HUES6 (cell line): ENCODE measurements around the gene FAM3B.

Experiments used
- H3K27ac ChIP-seq: 2 replicates; pipeline ENCODE4 v1.7.0; 2013; ENCODE audit warnings: low read depth, mild to moderate bottlenecking, low read length, inconsistent platforms
- H3K27me3 ChIP-seq: 2 replicates; pipeline ENCODE4 v1.6.1; 2013; ENCODE audit warnings: low read length; ENCODE audit not compliant: control insufficient read depth, insufficient read depth
- H3K36me3 ChIP-seq: 2 replicates; pipeline ENCODE4 v1.6.1; 2013; ENCODE audit warnings: low read length; ENCODE audit not compliant: control insufficient read depth, insufficient read depth
- H3K4me1 ChIP-seq: 2 replicates; pipeline ENCODE4 v1.6.1; 2013; ENCODE audit warnings: low read length; ENCODE audit not compliant: control insufficient read depth, insufficient read depth
- H3K4me3 ChIP-seq: 2 replicates; pipeline ENCODE4 v1.5.1; 2013; ENCODE audit warnings: low read depth, low read length
- H3K9ac ChIP-seq: one replicate; pipeline ENCODE4 v1.6.1; 2013; ENCODE audit warnings: mild to moderate bottlenecking, low read length
- H3K9me3 ChIP-seq: 2 replicates; pipeline ENCODE4 v1.6.1; 2013; ENCODE audit warnings: low read depth, low read length; ENCODE audit not compliant: control insufficient read depth, insufficient read depth

Gene FAM3B

GRCh38 chr21:41403331-41403730, 86.7 kb downstream of the FAM3B start:
- Histone ChIP-seq H3K4me1 (no peaks in the 10 kb centered on the region), H3K27ac (no peak overlapping the region), H3K9me3 (0 out of 2 replicates have a peak, but pooled peaks cover 4% of the 10 kb centered on the region), H3K9ac (no peak overlapping the region), H3K36me3 (no peaks in the 10 kb centered on the region), H3K4me3 (no peak overlapping the region), H3K27me3 (no peaks in the 10 kb centered on the region; the same call in 1 of the 2 replicates)

DNA sequence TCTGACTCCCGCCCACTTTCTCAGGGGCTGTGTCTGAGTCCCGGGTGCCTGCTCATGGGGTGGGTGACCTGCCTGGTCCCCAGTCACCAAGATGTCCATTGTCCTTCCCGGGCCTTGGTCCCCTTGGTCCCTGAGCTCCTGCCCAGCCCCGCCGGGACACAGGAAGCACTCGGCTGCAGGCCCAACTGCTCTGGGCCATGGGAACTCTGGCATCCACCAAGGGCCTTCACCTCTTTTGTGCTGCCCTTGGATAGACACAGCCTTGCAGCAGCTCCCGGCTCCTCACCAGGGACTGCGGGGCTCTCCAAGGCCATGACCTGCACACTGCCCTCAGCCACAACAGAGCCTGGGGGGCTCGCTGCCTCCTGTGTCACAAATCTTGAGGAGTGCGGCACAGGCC, 87.4 kb downstream of the FAM3B start:
- Histone ChIP-seq H3K9me3 (0 out of 2 replicates have a peak, but pooled peaks cover 4% of the 10 kb centered on the region), H3K27ac (no peak overlapping the region), H3K36me3 (no peaks in the 10 kb centered on the region), H3K4me3 (no peak overlapping the region), H3K27me3 (no peaks in the 10 kb centered on the region; the same call in 1 of the 2 replicates), H3K9ac (no peak overlapping the region), H3K4me1 (no peaks in the 10 kb centered on the region)

DNA sequence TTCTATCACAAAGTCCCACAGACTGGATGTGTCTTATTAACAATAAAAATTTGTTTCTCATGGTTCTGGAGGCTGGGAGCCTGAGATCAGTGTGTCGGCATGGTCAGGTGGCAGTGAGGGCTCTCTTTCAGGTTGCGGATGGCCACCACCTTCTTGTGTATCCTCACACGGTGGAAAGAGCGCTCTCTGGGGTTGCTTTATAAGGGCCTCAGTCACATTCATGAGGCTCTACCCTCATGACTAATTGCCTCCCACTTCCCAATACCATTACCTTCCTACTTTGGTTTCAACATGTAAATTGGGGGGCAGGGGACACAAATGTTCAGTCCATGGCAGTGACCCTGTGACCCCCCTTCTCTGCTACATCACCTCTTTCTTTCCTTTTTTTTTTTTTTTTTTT, 88.7 kb downstream of the FAM3B start:
- Histone ChIP-seq H3K4me1 (no peaks in the 10 kb centered on the region), H3K36me3 (no peaks in the 10 kb centered on the region), H3K4me3 (no peak overlapping the region), H3K27ac (no peak overlapping the region), H3K9me3 (0 out of 2 replicates have a peak, but pooled peaks cover 4% of the 10 kb centered on the region), H3K27me3 (no peaks in the 10 kb centered on the region; the same call in 1 of the 2 replicates), H3K9ac (peak overlapping the region; percentile 19)

GRCh38 chr21:41406340-41406739, 89.7 kb downstream of the FAM3B start:
- Histone ChIP-seq H3K9me3 (no peaks in the 10 kb centered on the region), H3K9ac (no peak overlapping the region), H3K27ac (no peak overlapping the region), H3K4me3 (no peak overlapping the region), H3K36me3 (no peaks in the 10 kb centered on the region), H3K27me3 (no peaks in the 10 kb centered on the region; the same call in 1 of the 2 replicates), H3K4me1 (no peaks in the 10 kb centered on the region)
